ENCODE data around the gene EEIG2. TPM values are rescaled to one million over a fixed set of nuclear protein-coding genes. Genes with fewer than 3 reads are reported as not detected.
A peak's percentile ranks its signal among the peaks of the same experiment; 100 is the strongest.

The EEIG2 gene
- polyA plus RNA-seq, 4 donors, result 7.8 to 21.7 (median 9.6) TPM

DNA sequence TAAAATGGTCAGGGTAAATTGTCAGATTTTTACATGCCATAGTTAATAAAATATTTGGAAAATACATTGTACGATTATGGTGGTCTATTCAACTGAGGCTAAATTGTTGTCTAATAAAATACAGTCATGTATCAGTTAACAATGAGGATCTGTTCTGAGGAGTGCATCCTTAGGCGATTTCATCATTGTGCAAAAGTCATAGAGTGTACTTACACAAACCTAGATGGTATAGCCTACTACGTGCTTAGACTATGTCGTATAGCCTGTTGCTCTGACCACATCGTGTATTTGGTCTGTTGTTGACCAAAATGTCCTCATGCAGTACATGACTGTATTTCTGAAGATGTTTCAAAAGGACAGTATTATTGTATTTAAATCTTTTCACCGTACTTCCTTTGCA, 5.2 kb downstream of the EEIG2 start:
- FAIRE-seq, result no peak
- 83 to 95% (median 86%) methylated on average over 6 of the region's 6 CpGs for WGBS, 3 donors
- peaks cover 0 to 12% (median 5%) of the 10 kb centered on the region in 3 donors for H3K4me1 ChIP-seq (ENCODE audit: control insufficient read depth in 3 of 3, insufficient read depth in 2 of 3, low read depth in 1 of 3, low read length in 2 of 3)

GRCh38 chr1:108565512-108565911, 5.6 kb downstream of the EEIG2 start:
- no peak overlapping the region for H3K4me3 ChIP-seq (ENCODE audit: low read depth in 1 of 3, low read length in 3 of 3)
- H3K9me3 ChIP-seq (ENCODE audit: control insufficient read depth in 2 of 2, insufficient read depth in 1 of 2, low read depth in 1 of 2, low read length in 1 of 2), result no peaks in the 10 kb centered on the region
- no peak overlapping the region for H3K27ac ChIP-seq (ENCODE audit: low read depth in 1 of 3, low read length in 2 of 3)
- no peaks in the 10 kb centered on the region for H3K27me3 ChIP-seq (ENCODE audit: control insufficient read depth in 3 of 3, insufficient read depth in 3 of 3, low read length in 3 of 3)
- peaks cover 0 to 16% (median 7%) of the 10 kb centered on the region in 3 donors for H3K4me1 ChIP-seq (ENCODE audit: control insufficient read depth in 3 of 3, insufficient read depth in 2 of 3, low read depth in 1 of 3, low read length in 2 of 3)
- FAIRE-seq (no peak), DNase-seq (no peak)
- 78 to 93% (median 81%) methylated on average over 1 of the region's 1 CpG for WGBS, 3 donors
- no peaks in the 10 kb centered on the region for H3K36me3 ChIP-seq (ENCODE audit: control insufficient read depth in 3 of 3, insufficient read depth in 2 of 3, low read depth in 1 of 3, low read length in 3 of 3)

More for the DNA sequence above, 5.2 kb downstream of the EEIG2 start:
- no peak overlapping the region for H3K4me3 ChIP-seq (ENCODE audit: low read depth in 1 of 3, low read length in 3 of 3)
- H3K27ac ChIP-seq (ENCODE audit: low read depth in 1 of 3, low read length in 2 of 3), result peak overlapping the region in 1 of 3 donors; percentile 8
- no peaks in the 10 kb centered on the region for H3K36me3 ChIP-seq (ENCODE audit: control insufficient read depth in 3 of 3, insufficient read depth in 2 of 3, low read depth in 1 of 3, low read length in 3 of 3)
- H3K9me3 ChIP-seq (ENCODE audit: control insufficient read depth in 2 of 2, insufficient read depth in 1 of 2, low read depth in 1 of 2, low read length in 1 of 2), result no peaks in the 10 kb centered on the region
- no peaks in the 10 kb centered on the region for H3K27me3 ChIP-seq (ENCODE audit: control insufficient read depth in 3 of 3, insufficient read depth in 3 of 3, low read length in 3 of 3)
- no peak for DNase-seq

GRCh38 chr1:108568589-108568988, 8.7 kb downstream of the EEIG2 start:
- Histone ChIP-seq H3K36me3 (ENCODE audit: control insufficient read depth in 3 of 3, insufficient read depth in 2 of 3, low read depth in 1 of 3, low read length in 3 of 3) (no peaks in the 10 kb centered on the region), H3K4me1 (ENCODE audit: control insufficient read depth in 3 of 3, insufficient read depth in 2 of 3, low read depth in 1 of 3, low read length in 2 of 3) (peaks cover 5 to 11% (median 6%) of the 10 kb centered on the region in 3 donors), H3K27ac (ENCODE audit: low read depth in 1 of 3, low read length in 2 of 3) (no peak overlapping the region), H3K27me3 (ENCODE audit: control insufficient read depth in 3 of 3, insufficient read depth in 3 of 3, low read length in 3 of 3) (no peaks in the 10 kb centered on the region), H3K4me3 (ENCODE audit: low read depth in 1 of 3, low read length in 3 of 3) (no peak overlapping the region), H3K9me3 (ENCODE audit: control insufficient read depth in 2 of 2, insufficient read depth in 1 of 2, low read depth in 1 of 2, low read length in 1 of 2) (no peaks in the 10 kb centered on the region)
- DNase-seq (no peak), FAIRE-seq (no peak)
- 68 to 91% (median 89%) methylated on average over 2 of the region's 2 CpGs for WGBS, 3 donors

DNA sequence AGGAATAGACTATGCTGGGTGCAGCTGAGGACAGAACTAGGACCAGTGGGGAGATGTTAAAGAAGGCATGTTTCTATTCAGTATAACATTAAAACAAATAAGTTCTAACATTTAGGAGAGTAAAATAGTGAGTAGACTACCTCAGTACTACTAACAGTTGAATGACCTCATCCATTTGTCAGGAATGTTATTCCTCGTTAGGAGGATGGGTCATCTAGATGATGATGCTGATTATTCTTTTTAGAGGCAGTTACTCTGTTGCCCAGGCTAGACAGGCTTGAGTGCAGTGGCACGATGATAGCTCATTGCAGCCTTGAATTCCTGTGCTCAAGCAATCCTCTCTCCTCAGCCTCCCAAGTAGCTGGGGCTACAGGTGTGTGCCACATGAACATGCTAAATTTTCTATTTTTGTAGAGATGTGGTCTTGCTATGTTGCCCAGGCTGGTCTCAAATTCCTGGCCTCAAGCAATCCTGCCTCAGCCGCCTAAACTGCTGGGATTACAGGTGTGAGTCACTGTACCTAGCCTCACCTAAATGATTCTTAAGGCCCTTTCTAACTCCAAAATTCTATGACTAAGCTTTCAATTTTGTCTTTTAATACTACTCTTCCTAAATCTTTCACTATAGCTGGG, 9.3 kb downstream of the EEIG2 start:
- H3K4me1 ChIP-seq (ENCODE audit: control insufficient read depth in 3 of 3, insufficient read depth in 2 of 3, low read depth in 1 of 3, low read length in 2 of 3), result peaks cover 5 to 11% (median 6%) of the 10 kb centered on the region in 3 donors
- DNase-seq (no peak), FAIRE-seq (no peak)
- H3K27me3 ChIP-seq (ENCODE audit: control insufficient read depth in 3 of 3, insufficient read depth in 3 of 3, low read length in 3 of 3), result no peaks in the 10 kb centered on the region
- no peaks in the 10 kb centered on the region for H3K36me3 ChIP-seq (ENCODE audit: control insufficient read depth in 3 of 3, insufficient read depth in 2 of 3, low read depth in 1 of 3, low read length in 3 of 3)
- WGBS, 3 donors, result 89 to 95% (median 95%) methylated on average over 3 of the region's 3 CpGs
- no peaks in the 10 kb centered on the region for H3K9me3 ChIP-seq (ENCODE audit: control insufficient read depth in 2 of 2, insufficient read depth in 1 of 2, low read depth in 1 of 2, low read length in 1 of 2)
- no peak overlapping the region for H3K27ac ChIP-seq (ENCODE audit: low read depth in 1 of 3, low read length in 2 of 3)
- no peak overlapping the region for H3K4me3 ChIP-seq (ENCODE audit: low read depth in 1 of 3, low read length in 3 of 3)

DNA sequence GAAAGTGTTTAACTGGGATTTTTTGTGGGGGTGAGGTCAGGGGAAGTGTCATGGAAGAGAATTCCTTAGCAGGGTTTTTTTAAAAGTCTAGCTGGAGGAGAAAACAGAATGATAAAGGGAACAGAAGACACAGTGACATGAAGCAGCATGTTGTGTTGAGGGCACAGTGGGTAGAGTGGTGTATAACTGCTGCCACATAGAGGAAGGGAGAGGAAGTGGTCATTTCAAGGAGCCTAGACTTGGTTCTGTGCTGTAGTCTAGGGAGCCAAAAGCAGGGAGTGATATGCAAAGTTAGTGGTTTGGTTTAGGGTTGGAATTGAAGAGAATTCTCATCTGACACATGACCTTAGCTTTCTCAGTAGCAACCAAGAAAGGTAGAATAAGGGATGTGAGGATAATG, 10.2 kb downstream of the EEIG2 start:
- Histone ChIP-seq H3K9me3 (ENCODE audit: control insufficient read depth in 2 of 2, insufficient read depth in 1 of 2, low read depth in 1 of 2, low read length in 1 of 2) (no peaks in the 10 kb centered on the region), H3K27ac (ENCODE audit: low read depth in 1 of 3, low read length in 2 of 3) (no peak overlapping the region), H3K36me3 (ENCODE audit: control insufficient read depth in 3 of 3, insufficient read depth in 2 of 3, low read depth in 1 of 3, low read length in 3 of 3) (no peaks in the 10 kb centered on the region), H3K4me1 (ENCODE audit: control insufficient read depth in 3 of 3, insufficient read depth in 2 of 3, low read depth in 1 of 3, low read length in 2 of 3) (peaks cover 5 to 11% (median 6%) of the 10 kb centered on the region in 3 donors), H3K4me3 (ENCODE audit: low read depth in 1 of 3, low read length in 3 of 3) (no peak overlapping the region), H3K27me3 (ENCODE audit: control insufficient read depth in 3 of 3, insufficient read depth in 3 of 3, low read length in 3 of 3) (no peaks in the 10 kb centered on the region)
- no peak for FAIRE-seq
- DNase-seq, result peak in 1 of 2 donors; percentile 48

DNA sequence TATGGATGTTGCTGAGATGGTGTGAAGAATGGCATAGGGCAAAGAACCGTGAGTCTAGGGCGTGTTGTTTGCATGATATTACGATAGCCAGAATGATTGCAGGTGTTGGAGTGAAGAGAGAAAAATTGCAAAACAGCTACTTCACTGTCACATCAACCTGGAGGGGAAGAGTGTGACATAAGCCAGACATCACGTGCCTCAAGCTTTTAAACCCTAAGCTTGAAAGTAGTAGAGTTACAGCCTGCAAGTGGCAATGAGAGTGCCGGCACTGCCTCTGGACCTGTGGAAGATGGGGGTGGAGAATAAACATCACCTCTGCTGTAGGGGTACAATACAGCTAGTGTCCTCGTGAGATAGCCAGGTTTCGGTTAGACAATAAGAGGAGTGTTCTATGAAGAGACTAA, 11.1 kb downstream of the EEIG2 start:
- Histone ChIP-seq H3K4me1 (ENCODE audit: control insufficient read depth in 3 of 3, insufficient read depth in 2 of 3, low read depth in 1 of 3, low read length in 2 of 3) (peaks cover 5 to 11% (median 6%) of the 10 kb centered on the region in 3 donors), H3K27me3 (ENCODE audit: control insufficient read depth in 3 of 3, insufficient read depth in 3 of 3, low read length in 3 of 3) (no peaks in the 10 kb centered on the region), H3K36me3 (ENCODE audit: control insufficient read depth in 3 of 3, insufficient read depth in 2 of 3, low read depth in 1 of 3, low read length in 3 of 3) (no peaks in the 10 kb centered on the region), H3K9me3 (ENCODE audit: control insufficient read depth in 2 of 2, insufficient read depth in 1 of 2, low read depth in 1 of 2, low read length in 1 of 2) (no peaks in the 10 kb centered on the region), H3K27ac (ENCODE audit: low read depth in 1 of 3, low read length in 2 of 3) (peak overlapping the region in 1 of 3 donors; percentile 9), H3K4me3 (ENCODE audit: low read depth in 1 of 3, low read length in 3 of 3) (no peak overlapping the region)
- no peak for FAIRE-seq
- 19 to 69% (median 39%) methylated on average over 7 of the region's 7 CpGs for WGBS, 3 donors
- DNase-seq, result peak; percentile 26 to 72

- Histone ChIP-seq H3K4me1 (ENCODE audit: control insufficient read depth in 3 of 3, insufficient read depth in 2 of 3, low read depth in 1 of 3, low read length in 2 of 3) (peaks cover 5 to 11% (median 6%) of the 10 kb centered on the region in 3 donors), H3K36me3 (ENCODE audit: control insufficient read depth in 3 of 3, insufficient read depth in 2 of 3, low read depth in 1 of 3, low read length in 3 of 3) (no peaks in the 10 kb centered on the region), H3K4me3 (ENCODE audit: low read depth in 1 of 3, low read length in 3 of 3) (no peak overlapping the region), H3K27ac (ENCODE audit: low read depth in 1 of 3, low read length in 2 of 3) (no peak overlapping the region), H3K27me3 (ENCODE audit: control insufficient read depth in 3 of 3, insufficient read depth in 3 of 3, low read length in 3 of 3) (no peaks in the 10 kb centered on the region), H3K9me3 (ENCODE audit: control insufficient read depth in 2 of 2, insufficient read depth in 1 of 2, low read depth in 1 of 2, low read length in 1 of 2) (no peaks in the 10 kb centered on the region)
- WGBS, 3 donors, result 87 to 89% (median 87%) methylated on average over 5 of the region's 5 CpGs
- FAIRE-seq (no peak), DNase-seq (no peak)
Measured at GRCh38 chr1:108572182-108572581, 12.3 kb downstream of the EEIG2 start.

DNA sequence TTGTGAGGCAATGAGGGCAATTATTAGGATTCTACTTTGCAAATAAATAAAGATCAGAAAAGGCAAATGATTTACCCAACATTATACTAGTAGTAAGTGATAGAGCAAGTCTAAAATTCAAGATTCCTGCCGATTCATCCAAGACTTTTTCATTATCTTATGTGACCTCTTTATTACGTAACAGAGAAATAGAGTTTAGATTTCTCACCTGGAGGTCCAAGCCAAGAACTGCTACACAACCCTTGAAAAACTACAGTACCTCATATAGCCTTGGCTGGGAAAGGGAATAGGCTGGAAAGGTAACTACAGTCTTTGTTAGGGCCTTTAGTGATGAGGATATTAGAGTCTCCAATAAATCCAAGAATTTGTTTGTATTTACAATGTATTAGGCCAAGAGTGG, 13.3 kb downstream of the EEIG2 start:
- no peak for FAIRE-seq
- 93 to 97% (median 95%) methylated on average over 2 of the region's 2 CpGs for WGBS, 3 donors

DNA sequence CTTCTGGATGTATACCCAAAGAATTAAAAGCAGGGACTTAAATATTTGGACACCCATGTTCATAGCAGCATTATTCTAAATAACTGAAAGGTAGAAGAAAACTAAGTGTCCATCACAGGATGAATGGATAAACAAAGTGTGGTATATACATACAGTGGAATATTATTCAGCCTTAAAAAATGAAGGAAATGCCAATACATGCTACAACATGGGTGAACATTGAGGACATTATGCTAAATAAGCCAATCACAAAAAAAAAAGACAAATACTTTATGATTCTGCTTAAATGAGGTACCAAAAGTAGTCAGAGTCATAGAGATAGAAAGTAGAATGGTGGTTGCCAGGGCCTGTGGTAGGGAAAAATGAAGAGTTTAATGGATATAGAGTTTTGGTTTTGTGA, 14.1 kb downstream of the EEIG2 start:
- H3K9me3 ChIP-seq (ENCODE audit: control insufficient read depth in 2 of 2, insufficient read depth in 1 of 2, low read depth in 1 of 2, low read length in 1 of 2), result no peaks in the 10 kb centered on the region
- no peaks in the 10 kb centered on the region for H3K36me3 ChIP-seq (ENCODE audit: control insufficient read depth in 3 of 3, insufficient read depth in 2 of 3, low read depth in 1 of 3, low read length in 3 of 3)
- H3K27me3 ChIP-seq (ENCODE audit: control insufficient read depth in 3 of 3, insufficient read depth in 3 of 3, low read length in 3 of 3), result no peaks in the 10 kb centered on the region
- no peak for FAIRE-seq
- no peak for DNase-seq
- H3K4me3 ChIP-seq (ENCODE audit: low read depth in 1 of 3, low read length in 3 of 3), result no peak overlapping the region
- H3K4me1 ChIP-seq (ENCODE audit: control insufficient read depth in 3 of 3, insufficient read depth in 2 of 3, low read depth in 1 of 3, low read length in 2 of 3), result peaks cover 5 to 11% (median 6%) of the 10 kb centered on the region in 3 donors
- no peak overlapping the region for H3K27ac ChIP-seq (ENCODE audit: low read depth in 1 of 3, low read length in 2 of 3)

More for the DNA sequence above, 13.3 kb downstream of the EEIG2 start:
- Histone ChIP-seq H3K36me3 (ENCODE audit: control insufficient read depth in 3 of 3, insufficient read depth in 2 of 3, low read depth in 1 of 3, low read length in 3 of 3) (no peaks in the 10 kb centered on the region), H3K27me3 (ENCODE audit: control insufficient read depth in 3 of 3, insufficient read depth in 3 of 3, low read length in 3 of 3) (no peaks in the 10 kb centered on the region), H3K4me1 (ENCODE audit: control insufficient read depth in 3 of 3, insufficient read depth in 2 of 3, low read depth in 1 of 3, low read length in 2 of 3) (peaks cover 5 to 11% (median 6%) of the 10 kb centered on the region in 3 donors), H3K27ac (ENCODE audit: low read depth in 1 of 3, low read length in 2 of 3) (no peak overlapping the region), H3K9me3 (ENCODE audit: control insufficient read depth in 2 of 2, insufficient read depth in 1 of 2, low read depth in 1 of 2, low read length in 1 of 2) (no peaks in the 10 kb centered on the region), H3K4me3 (ENCODE audit: low read depth in 1 of 3, low read length in 3 of 3) (no peak overlapping the region)
- no peak for DNase-seq
